Neuronal stem cell (in vitro differentiated cells): ENCODE data around the gene EIF3A.
A peak's percentile ranks its signal among the peaks of the same experiment; 100 is the strongest.

Experiments used
- DNase-seq: peaks from one replicate; pipeline ENCODE4 v3.0.0-alpha.2; 2013; ENCODE audit warnings: low spot score
- H2AFZ ChIP-seq: one replicate; pipeline ENCODE4 v1.6.1; 2013; ENCODE audit warnings: mild to moderate bottlenecking, low read length, inconsistent platforms
- H2AK5ac ChIP-seq: 2 replicates; pipeline ENCODE4 v1.6.1; 2013; ENCODE audit warnings: low read depth, mild to moderate bottlenecking, inconsistent platforms, low read length, moderate library complexity, mixed read lengths
- H2BK120ac ChIP-seq: 2 replicates; pipeline ENCODE4 v1.6.1; 2013; ENCODE audit warnings: low read depth, mild to moderate bottlenecking, inconsistent platforms, low read length, moderate library complexity, mixed read lengths
- H2BK12ac ChIP-seq: one replicate; pipeline ENCODE4 v1.6.1; 2013; ENCODE audit warnings: low read length, inconsistent platforms
- H2BK15ac ChIP-seq: 2 replicates; pipeline ENCODE4 v1.6.1; 2013; ENCODE audit warnings: mild to moderate bottlenecking, low read length, inconsistent platforms, mixed read lengths
- H2BK5ac ChIP-seq: one replicate; pipeline ENCODE4 v1.6.1; 2013; ENCODE audit warnings: inconsistent platforms, mild to moderate bottlenecking, low read length, moderate library complexity
- H3K14ac ChIP-seq: one replicate; pipeline ENCODE4 v1.6.1; 2013; ENCODE audit warnings: low read length, inconsistent platforms
- H3K18ac ChIP-seq: 2 replicates; pipeline ENCODE4 v1.6.1; 2013; ENCODE audit warnings: low read length, inconsistent platforms
- H3K23ac ChIP-seq: 2 replicates; pipeline ENCODE4 v1.6.1; 2013; ENCODE audit warnings: low read depth, mild to moderate bottlenecking, mixed read lengths, low read length, inconsistent platforms; ENCODE audit not compliant: poor library complexity
- H3K27ac ChIP-seq: replicated peaks from 3 replicates; pipeline ENCODE4 v1.5.1; 2013; ENCODE audit warnings: low read length, inconsistent platforms
- H3K27me3 ChIP-seq, 3 experiments: 2 replicates each; pipeline ENCODE4 v1.6.1; 2013; ENCODE audit warnings: low read length in 3 of 3, mild to moderate bottlenecking in 2 of 3, inconsistent platforms in 1 of 3, low read depth in 1 of 3, mixed read lengths in 1 of 3, moderate library complexity in 1 of 3; ENCODE audit not compliant: control insufficient read depth in 3 of 3, insufficient read depth in 3 of 3
- H3K36me3 ChIP-seq, 2 donors: replicated peaks in 1 of 2; 2 replicates each; pipeline ENCODE4 v1.6.1; 2013; ENCODE audit warnings: low read length in 2 of 2; ENCODE audit not compliant: control insufficient read depth in 2 of 2, insufficient read depth in 2 of 2
- H3K4ac ChIP-seq: 2 replicates; pipeline ENCODE4 v1.6.1; 2013; ENCODE audit warnings: inconsistent platforms, mild to moderate bottlenecking, low read length, moderate library complexity
- H3K4me1 ChIP-seq, 2 donors: 1 replicate in 1 of 2; 2 replicates in 1 of 2; pipeline ENCODE4 v1.6.1; 2013; ENCODE audit warnings: low read length in 2 of 2, low read depth in 1 of 2; ENCODE audit not compliant: control insufficient read depth in 2 of 2, insufficient read depth in 1 of 2
- H3K4me2 ChIP-seq: one replicate; pipeline ENCODE4 v1.6.1; 2013; ENCODE audit warnings: mild to moderate bottlenecking, low read length, inconsistent platforms; ENCODE audit not compliant: insufficient read depth, poor library complexity, severe bottlenecking
- H3K4me3 ChIP-seq, 2 donors: 2 replicates each; pipeline ENCODE4 v1.5.1; 2013; ENCODE audit warnings: low read length in 2 of 2, mild to moderate bottlenecking in 2 of 2, inconsistent platforms in 1 of 2, moderate library complexity in 1 of 2
- H3K79me1 ChIP-seq: one replicate; pipeline ENCODE4 v1.6.1; 2013; ENCODE audit warnings: low read depth, mild to moderate bottlenecking, inconsistent platforms, low read length, moderate library complexity
- H3K9ac ChIP-seq: one replicate; pipeline ENCODE4 v1.6.1; 2013; ENCODE audit warnings: mild to moderate bottlenecking, low read depth, low read length, inconsistent platforms; ENCODE audit not compliant: poor library complexity
- H3K9me3 ChIP-seq, 2 donors: replicated peaks in 1 of 2; 2 replicates each; pipeline versions ENCODE3 to v1.6.1; 2013; ENCODE audit warnings: low read length in 2 of 2, mild to moderate bottlenecking in 2 of 2, inconsistent platforms in 1 of 2, low read depth in 1 of 2, mixed read lengths in 1 of 2, moderate library complexity in 1 of 2; ENCODE audit not compliant: control insufficient read depth in 2 of 2, insufficient read depth in 1 of 2
- H4K8ac ChIP-seq: one replicate; pipeline ENCODE4 v1.6.1; 2013; ENCODE audit warnings: low read depth, mild to moderate bottlenecking, inconsistent platforms, low read length, moderate library complexity
- H4K91ac ChIP-seq: one replicate; pipeline ENCODE4 v1.6.1; 2013; ENCODE audit warnings: low read length, low read depth, mild to moderate bottlenecking, inconsistent platforms; ENCODE audit not compliant: poor library complexity
- WGBS, 2 donors: extraction: QIAGEN DNeasy Blood & Tissue Kit; methylation state at CpG; one replicate each; pipeline ENCODE4 v1.1.7; 2013; ENCODE audit warnings: missing lambda C conversion rate in 2 of 2, mixed read lengths in 1 of 2; ENCODE audit not compliant: insufficient read length in 2 of 2, insufficient replicate concordance in 1 of 2; ENCODE audit errors: extremely low coverage in 2 of 2; 5-methylcytosine and 5-hydroxymethylcytosine counted together

Gene EIF3A

GRCh38 chr10:119003572-119004289 lies 76.9 kb downstream of the EIF3A start:
- Histone ChIP-seq H3K4ac (peak overlapping the region; percentile 24), H2BK5ac (no peak overlapping the region), H3K36me3 (no peaks in the 10 kb centered on the region), H3K4me2 (no peak overlapping the region), H3K9me3 (no peaks in the 10 kb centered on the region), H3K9ac (no peak overlapping the region), H2BK12ac (peak overlapping the region; percentile 69), H3K27ac (no peak overlapping the region), H4K8ac (no peak overlapping the region), H2BK120ac (no peak overlapping the region), H3K14ac (no peak overlapping the region), H3K27me3 (peaks cover 0 to 4% (median 0%) of the 10 kb centered on the region in 3 experiments), H3K79me1 (no peaks in the 10 kb centered on the region), H4K91ac (peak overlapping the region; percentile 76), H3K23ac (no peak overlapping the region), H3K4me3 (no peak overlapping the region), H2BK15ac (peak overlapping the region; percentile 69), H2AK5ac (peak overlapping the region; percentile 49), H3K18ac (peak overlapping the region; percentile 7), H3K4me1 (peaks cover 0 to 2% of the 10 kb centered on the region in 2 donors), H2AFZ (peak overlapping the region; percentile 6)
- DNase-seq = no peak
- no CpG with 5 or more reads among the region's 7 CpGs for WGBS, 2 donors

- Histone ChIP-seq H3K4me1 (peaks cover 0 to 2% of the 10 kb centered on the region in 2 donors), H3K27ac (no peak overlapping the region), H3K18ac (no peak overlapping the region), H3K9ac (no peak overlapping the region), H3K79me1 (no peaks in the 10 kb centered on the region), H3K4me3 (no peak overlapping the region), H2AFZ (no peak overlapping the region), H3K27me3 (peaks cover 0 to 4% (median 0%) of the 10 kb centered on the region in 3 experiments), H2BK12ac (no peak overlapping the region), H3K14ac (no peak overlapping the region), H4K91ac (no peak overlapping the region), H4K8ac (no peak overlapping the region), H3K36me3 (no peaks in the 10 kb centered on the region), H3K9me3 (no peaks in the 10 kb centered on the region), H3K4ac (no peak overlapping the region), H2AK5ac (no peak overlapping the region), H2BK15ac (no peak overlapping the region), H3K23ac (no peak overlapping the region), H2BK5ac (no peak overlapping the region), H2BK120ac (no peak overlapping the region), H3K4me2 (no peak overlapping the region)
- WGBS, 2 donors = no CpG with 5 or more reads among the region's 10 CpGs
- no peak for DNase-seq
These were observed 78.7 kb downstream of the EIF3A start for GRCh38 chr10:119001717-119002500.

GRCh38 chr10:118998183-118998582 lies 82.4 kb downstream of the EIF3A start:
- no peak overlapping the region for H3K14ac ChIP-seq
- H3K4ac ChIP-seq = no peak overlapping the region
- no peak overlapping the region for H2BK15ac ChIP-seq
- H3K27me3 ChIP-seq = peaks cover 0 to 6% (median 0%) of the 10 kb centered on the region in 3 experiments
- no CpG with 5 or more reads among the region's 5 CpGs for WGBS, 2 donors
- no peak overlapping the region for H3K4me2 ChIP-seq
- no peak overlapping the region for H2BK5ac ChIP-seq
- no peaks in the 10 kb centered on the region for H3K4me1 ChIP-seq
- no peak overlapping the region for H2AFZ ChIP-seq
- H4K8ac ChIP-seq = no peak overlapping the region
- H4K91ac ChIP-seq = no peak overlapping the region
- no peak overlapping the region for H3K9ac ChIP-seq
- H3K4me3 ChIP-seq = no peak overlapping the region
- H2AK5ac ChIP-seq = no peak overlapping the region
- no peaks in the 10 kb centered on the region for H3K79me1 ChIP-seq
- H3K23ac ChIP-seq = no peak overlapping the region
- no peaks in the 10 kb centered on the region for H3K9me3 ChIP-seq
- H2BK12ac ChIP-seq = no peak overlapping the region
- no peak for DNase-seq
- no peak overlapping the region for H3K27ac ChIP-seq
- no peaks in the 10 kb centered on the region for H3K36me3 ChIP-seq
- H2BK120ac ChIP-seq = no peak overlapping the region
- H3K18ac ChIP-seq = no peak overlapping the region

GRCh38 chr10:118997379-118997778 lies 83.2 kb downstream of the EIF3A start:
- H3K14ac ChIP-seq = no peak overlapping the region
- H3K9me3 ChIP-seq = no peaks in the 10 kb centered on the region
- H3K4me3 ChIP-seq = no peak overlapping the region
- H3K4ac ChIP-seq = no peak overlapping the region
- no peak overlapping the region for H2AFZ ChIP-seq
- H2BK15ac ChIP-seq = no peak overlapping the region
- peaks cover 0 to 6% (median 0%) of the 10 kb centered on the region in 3 experiments for H3K27me3 ChIP-seq
- no peak overlapping the region for H2BK120ac ChIP-seq
- no peak overlapping the region for H2BK12ac ChIP-seq
- no peaks in the 10 kb centered on the region for H3K79me1 ChIP-seq
- no peak overlapping the region for H3K18ac ChIP-seq
- H3K23ac ChIP-seq = no peak overlapping the region
- no peak overlapping the region for H4K8ac ChIP-seq
- no peak overlapping the region for H2AK5ac ChIP-seq
- H2BK5ac ChIP-seq = no peak overlapping the region
- no peak overlapping the region for H3K4me2 ChIP-seq
- H3K36me3 ChIP-seq = no peaks in the 10 kb centered on the region
- WGBS, 2 donors = no CpG with 5 or more reads among the region's 2 CpGs
- H3K4me1 ChIP-seq = no peaks in the 10 kb centered on the region
- no peak overlapping the region for H3K9ac ChIP-seq
- DNase-seq = no peak
- H4K91ac ChIP-seq = no peak overlapping the region
- H3K27ac ChIP-seq = no peak overlapping the region
